ENCODE results near the gene VPS39. TPM values are rescaled to one million over a fixed set of nuclear protein-coding genes. Genes with fewer than 3 reads are reported as not detected.

The VPS39 gene
- total RNA-seq, 1 donor, result 69.1 TPM

GRCh38 chr15:42118650-42119445 lies 89.3 kb downstream of the VPS39 start:
- no peaks in the 10 kb centered on the region for H3K79me2 ChIP-seq (ENCODE audit: insufficient read depth, low read length)
- H4K20me1 ChIP-seq (ENCODE audit: insufficient read depth, low read length), result no peaks in the 10 kb centered on the region
- H3K4me3 ChIP-seq (ENCODE audit: insufficient read depth, low read length), result no peak overlapping the region
- TF ChIP-seq, protein P1, sequence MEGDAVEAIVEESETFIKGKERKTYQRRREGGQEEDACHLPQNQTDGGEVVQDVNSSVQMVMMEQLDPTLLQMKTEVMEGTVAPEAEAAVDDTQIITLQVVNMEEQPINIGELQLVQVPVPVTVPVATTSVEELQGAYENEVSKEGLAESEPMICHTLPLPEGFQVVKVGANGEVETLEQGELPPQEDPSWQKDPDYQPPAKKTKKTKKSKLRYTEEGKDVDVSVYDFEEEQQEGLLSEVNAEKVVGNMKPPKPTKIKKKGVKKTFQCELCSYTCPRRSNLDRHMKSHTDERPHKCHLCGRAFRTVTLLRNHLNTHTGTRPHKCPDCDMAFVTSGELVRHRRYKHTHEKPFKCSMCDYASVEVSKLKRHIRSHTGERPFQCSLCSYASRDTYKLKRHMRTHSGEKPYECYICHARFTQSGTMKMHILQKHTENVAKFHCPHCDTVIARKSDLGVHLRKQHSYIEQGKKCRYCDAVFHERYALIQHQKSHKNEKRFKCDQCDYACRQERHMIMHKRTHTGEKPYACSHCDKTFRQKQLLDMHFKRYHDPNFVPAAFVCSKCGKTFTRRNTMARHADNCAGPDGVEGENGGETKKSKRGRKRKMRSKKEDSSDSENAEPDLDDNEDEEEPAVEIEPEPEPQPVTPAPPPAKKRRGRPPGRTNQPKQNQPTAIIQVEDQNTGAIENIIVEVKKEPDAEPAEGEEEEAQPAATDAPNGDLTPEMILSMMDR (IDR thresholded peaks at IDR 0.05; ENCODE audit: extremely low read depth, low read depth, low read length), result no peak
- H3K36me3 ChIP-seq (ENCODE audit: insufficient read depth, low read length), result no peaks in the 10 kb centered on the region
- H3K4me1 ChIP-seq (ENCODE audit: insufficient read depth, low read length), result no peaks in the 10 kb centered on the region
- H3K27ac ChIP-seq (ENCODE audit: low read depth, low read length), result no peak overlapping the region
- H3K9me3 ChIP-seq (ENCODE audit: low read depth, low read length), result peaks cover 4% of the 10 kb centered on the region
- no peak for DNase-seq (ENCODE audit: insufficient read length, low spot score, missing footprints)
- no peak overlapping the region for H3K4me2 ChIP-seq (ENCODE audit: insufficient read depth, low read length)
- no peak overlapping the region for H2AFZ ChIP-seq (ENCODE audit: low read length)
- peaks cover 40% of the 10 kb centered on the region for H3K27me3 ChIP-seq (ENCODE audit: insufficient read depth, low read length)

DNA sequence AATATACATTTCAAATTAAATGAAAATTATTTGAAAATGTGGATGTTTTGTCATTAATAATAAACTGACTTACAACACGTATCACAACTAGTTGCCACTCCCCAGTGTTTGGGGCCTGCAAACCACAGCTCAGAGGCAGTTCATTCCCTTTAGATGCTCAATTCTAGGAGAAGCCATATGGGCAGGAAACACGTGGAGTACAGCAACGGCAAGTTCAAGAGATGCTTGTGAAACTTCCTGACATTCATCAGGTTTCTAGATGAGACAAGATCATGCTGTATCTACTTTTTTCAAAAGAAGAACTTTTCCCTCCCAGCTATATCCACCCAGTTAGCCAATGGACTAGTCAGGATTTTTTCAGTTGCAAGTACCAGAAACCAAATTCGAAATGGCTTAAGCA lies 96.2 kb downstream of the VPS39 start:
- Histone ChIP-seq H3K36me3 (ENCODE audit: insufficient read depth, low read length) (no peaks in the 10 kb centered on the region), H4K20me1 (ENCODE audit: insufficient read depth, low read length) (no peaks in the 10 kb centered on the region), H2AFZ (ENCODE audit: low read length) (no peak overlapping the region), H3K4me3 (ENCODE audit: insufficient read depth, low read length) (no peak overlapping the region), H3K4me1 (ENCODE audit: insufficient read depth, low read length) (no peaks in the 10 kb centered on the region), H3K27me3 (ENCODE audit: insufficient read depth, low read length) (peaks cover 42% of the 10 kb centered on the region), H3K79me2 (ENCODE audit: insufficient read depth, low read length) (no peaks in the 10 kb centered on the region), H3K4me2 (ENCODE audit: insufficient read depth, low read length) (no peak overlapping the region), H3K27ac (ENCODE audit: low read depth, low read length) (no peak overlapping the region), H3K9me3 (ENCODE audit: low read depth, low read length) (peaks cover 4% of the 10 kb centered on the region)
- TF ChIP-seq, protein P1 (IDR thresholded peaks at IDR 0.05; ENCODE audit: extremely low read depth, low read depth, low read length), result no peak
- no peak for DNase-seq (ENCODE audit: insufficient read length, low spot score, missing footprints)

DNA sequence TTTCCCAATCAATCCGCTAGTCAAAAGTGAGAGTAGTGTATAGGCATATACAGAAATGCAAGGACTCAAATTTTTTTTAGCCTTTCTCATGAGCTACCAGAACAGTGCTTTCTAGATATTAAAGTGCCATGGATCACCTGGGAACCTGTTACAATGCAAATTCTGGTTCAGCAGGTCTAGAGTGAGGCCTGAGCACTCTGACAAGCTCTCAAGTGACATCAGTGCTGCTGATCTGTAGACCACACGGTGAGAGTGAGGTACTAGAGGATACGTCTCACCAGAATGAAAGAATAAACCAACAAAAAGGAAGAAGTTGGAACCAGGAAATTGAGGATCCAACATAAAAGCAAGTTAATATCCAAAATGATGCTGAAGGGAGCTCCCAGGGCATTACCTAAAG lies 97.7 kb downstream of the VPS39 start:
- Histone ChIP-seq H2AFZ (ENCODE audit: low read length) (no peak overlapping the region), H3K4me1 (ENCODE audit: insufficient read depth, low read length) (no peaks in the 10 kb centered on the region), H3K9me3 (ENCODE audit: low read depth, low read length) (no peaks in the 10 kb centered on the region), H3K27ac (ENCODE audit: low read depth, low read length) (no peak overlapping the region), H3K4me3 (ENCODE audit: insufficient read depth, low read length) (no peak overlapping the region), H3K36me3 (ENCODE audit: insufficient read depth, low read length) (no peaks in the 10 kb centered on the region), H3K79me2 (ENCODE audit: insufficient read depth, low read length) (no peaks in the 10 kb centered on the region), H3K27me3 (ENCODE audit: insufficient read depth, low read length) (peaks cover 42% of the 10 kb centered on the region), H3K4me2 (ENCODE audit: insufficient read depth, low read length) (no peak overlapping the region), H4K20me1 (ENCODE audit: insufficient read depth, low read length) (no peaks in the 10 kb centered on the region)
- TF ChIP-seq, protein P1 (IDR thresholded peaks at IDR 0.05; ENCODE audit: extremely low read depth, low read depth, low read length), result no peak
- no peak for DNase-seq (ENCODE audit: insufficient read length, low spot score, missing footprints)

- Histone ChIP-seq H4K20me1 (ENCODE audit: insufficient read depth, low read length) (no peaks in the 10 kb centered on the region), H2AFZ (ENCODE audit: low read length) (no peak overlapping the region), H3K27ac (ENCODE audit: low read depth, low read length) (no peak overlapping the region), H3K27me3 (ENCODE audit: insufficient read depth, low read length) (peaks cover 40% of the 10 kb centered on the region), H3K36me3 (ENCODE audit: insufficient read depth, low read length) (no peaks in the 10 kb centered on the region), H3K4me2 (ENCODE audit: insufficient read depth, low read length) (no peak overlapping the region), H3K4me3 (ENCODE audit: insufficient read depth, low read length) (no peak overlapping the region), H3K79me2 (ENCODE audit: insufficient read depth, low read length) (no peaks in the 10 kb centered on the region), H3K4me1 (ENCODE audit: insufficient read depth, low read length) (no peaks in the 10 kb centered on the region), H3K9me3 (ENCODE audit: low read depth, low read length) (no peaks in the 10 kb centered on the region)
- DNase-seq (ENCODE audit: insufficient read length, low spot score, missing footprints), result no peak
- TF ChIP-seq, protein P1 (IDR thresholded peaks at IDR 0.05; ENCODE audit: extremely low read depth, low read depth, low read length), result no peak
Observed at GRCh38 chr15:42108806-42109205, 99.3 kb downstream of the VPS39 start.

Small RNA genes within 50 kb of the gene (small RNA-seq; reads per million reads assigned to genes)
- gene MIR627, result 10.3 reads per million, percentile 92 among the genes with 10 or more reads in this experiment

Other genes with a start within 250 kb of the VPS39 start
- gene EHD4, start 235.7 kb downstream of the VPS39 start, total RNA-seq, result 15.9 and 18.0 TPM in 2 replicates
- gene PLA2G4E, start 187.3 kb downstream of the VPS39 start, total RNA-seq, result not detected in 2 replicates
- not detected in 2 replicates for gene PLA2G4D, start 113.7 kb downstream of the VPS39 start, total RNA-seq
- gene PLA2G4F, start 51.7 kb downstream of the VPS39 start, total RNA-seq, result not detected in 2 replicates
- gene GANC, start 64.9 kb upstream of the VPS39 start, total RNA-seq, result 21.0 and 24.2 TPM in 2 replicates
- 85.8 and 88.4 TPM in 2 replicates for gene TMEM87A, start 65.1 kb upstream of the VPS39 start, total RNA-seq
- gene CAPN3, start 151.2 kb upstream of the VPS39 start, total RNA-seq, result 1.1 and 3.2 TPM in 2 replicates

Measured in osteoblast (primary cell).